Right ventricle myocardium inferior (tissue), 1 donor: ENCODE results near the gene PCDH8. TPM values are rescaled to one million over a fixed set of nuclear protein-coding genes. Genes with fewer than 3 reads are reported as not detected.
A peak's percentile ranks its signal among the peaks of the same experiment; 100 is the strongest.

Experiments used
- ATAC-seq: fragments of 200-7000 bp; cut with Tn5 transposase; one replicate; pipeline ENCODE4 v1.9.1; 2020; ENCODE audit warnings: mild to moderate bottlenecking, moderate library complexity
- DNase-seq: peaks from one replicate; pipeline ENCODE4 v3.0.0; 2021; ENCODE audit errors: missing footprints
- intact Hi-C: fragments of 100-400 bp; cut with DNase I; formaldehyde crosslinking; loops from one replicate; pipeline ENCODE4 v1.11.0; 2022
- total RNA-seq: library from RNA; stranded (reverse); fragmentation: NEBNext Ultra II Directional; extraction: Animal tissue kit (Norgen Biotek cat#: 25700); gene quantifications from one replicate; pipeline ENCODE4 v1.2.1, GENCODE V29; 2021
- donor health status: DM: no; HTN: yes; CAD: no; lungs with severe emphysema.

The PCDH8 gene
- total RNA-seq, 1 donor from 2014 or later = 0.05 TPM

- intact Hi-C loops = loop anchor here (10.0 kb wide), 1 partner anchor 113 kb away; no protein-coding TSS in a partner anchor
- ATAC-seq = peak; percentile 43
- no peak for DNase-seq
Observed at GRCh38 chr13:52851137-52851962, 2.9 kb upstream of the PCDH8 start.

- intact Hi-C loops = loop anchor here (10.0 kb wide), 1 partner anchor 114 kb away; no protein-coding TSS in a partner anchor
- ATAC-seq (peak; percentile 91), DNase-seq (peak; percentile 84)
Observed at GRCh38 chr13:52850396-52851136, 2.1 kb upstream of the PCDH8 start.

DNA sequence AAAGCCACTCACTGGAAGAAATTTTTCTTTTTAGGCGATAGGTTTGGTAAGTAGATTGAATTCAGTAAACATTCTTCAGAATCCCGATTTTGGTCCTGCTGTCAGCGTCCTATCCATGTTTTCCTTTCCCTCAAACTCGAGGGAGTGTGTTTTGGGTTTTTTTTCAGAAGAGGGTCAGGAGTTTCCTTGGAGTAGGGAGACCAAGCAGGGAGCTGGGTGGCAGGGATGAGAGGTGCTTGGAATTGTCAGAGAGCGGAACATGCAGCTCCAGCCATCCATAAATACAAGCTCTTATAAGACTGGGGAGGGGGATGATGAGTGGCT is 1.6 kb upstream of the PCDH8 start:
- ATAC-seq (no peak), DNase-seq (no peak)
- intact Hi-C loops = loop anchor here (10.0 kb wide), 1 partner anchor 115 kb away; no protein-coding TSS in a partner anchor

DNA sequence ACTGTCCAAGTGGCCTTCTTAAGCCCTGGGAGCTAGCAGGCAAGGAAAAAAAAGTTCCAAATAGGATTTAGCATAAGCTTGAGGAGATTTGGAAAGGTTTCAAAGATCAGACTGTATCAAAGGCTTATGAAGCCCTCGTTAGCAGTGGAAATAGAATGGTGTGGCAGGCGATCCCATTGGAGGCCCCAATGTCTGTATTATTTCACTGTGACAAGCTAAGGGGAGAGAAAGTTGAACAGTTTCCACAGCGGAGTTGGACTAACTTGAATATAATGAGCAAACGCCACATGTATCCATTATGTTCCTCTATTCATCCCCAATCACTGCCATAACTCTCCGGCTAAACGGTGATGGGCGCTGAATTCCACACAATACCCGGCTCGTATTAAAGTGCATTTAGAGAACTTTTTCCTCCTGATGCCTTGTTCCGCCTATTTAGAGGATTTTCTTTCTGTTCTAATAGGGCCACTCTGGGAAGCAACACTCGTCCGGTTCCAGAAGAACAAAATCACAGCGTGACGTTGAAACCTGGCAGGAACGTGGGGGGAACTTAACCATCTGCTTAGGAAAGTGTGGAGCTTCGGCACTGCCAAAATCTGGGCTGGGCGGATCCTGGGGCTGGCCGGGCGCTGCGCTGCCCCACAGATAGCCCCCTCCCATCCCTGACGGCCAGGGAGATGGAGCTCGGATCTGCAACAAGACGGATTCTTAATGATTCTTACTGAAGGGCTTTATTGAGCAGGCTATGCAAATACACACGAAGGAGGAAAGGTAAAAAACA is 1.0 kb upstream of the PCDH8 start:
- DNase-seq = no peak
- intact Hi-C loops = loop anchor here (10.0 kb wide), 1 partner anchor 115 kb away; no protein-coding TSS in a partner anchor
- ATAC-seq = no peak

DNA sequence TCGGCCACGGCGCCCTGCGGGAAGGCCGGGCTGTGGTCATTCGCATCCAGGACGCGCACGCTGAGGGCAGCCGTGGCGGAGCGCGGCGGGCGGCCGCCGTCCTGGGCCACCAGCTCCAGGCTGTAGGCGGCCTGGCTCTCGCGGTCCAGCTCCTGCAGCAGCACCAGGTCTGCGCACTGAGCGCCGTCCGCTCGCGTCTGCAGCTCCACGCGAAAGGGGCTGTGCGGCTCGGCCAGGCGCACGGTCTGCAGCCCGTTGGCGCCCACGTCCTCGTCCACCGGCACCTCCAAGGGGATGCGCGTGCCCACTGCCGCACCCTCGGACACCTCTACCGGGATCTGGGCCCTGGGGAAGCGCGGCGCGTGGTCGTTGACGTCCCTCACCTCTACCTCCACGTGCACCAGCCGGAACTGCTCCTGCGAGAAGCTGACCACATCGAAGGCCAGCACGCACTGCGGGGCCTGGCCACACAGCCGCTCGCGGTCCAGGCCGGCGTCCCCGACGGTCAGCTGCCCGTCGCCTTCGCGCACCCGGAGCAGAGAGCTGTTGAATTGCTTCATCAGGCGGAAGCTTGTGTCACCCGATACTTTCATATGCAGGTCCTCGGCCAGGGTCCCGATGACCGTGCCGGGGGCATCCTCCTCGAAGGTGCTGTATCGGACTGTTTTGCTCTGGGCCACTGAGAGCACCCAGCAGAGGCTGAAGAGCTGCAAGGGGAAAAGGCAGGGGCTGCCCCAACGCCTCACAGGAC is 583 bp downstream of the PCDH8 start:
- DNase-seq = no peak
- ATAC-seq = no peak
- intact Hi-C loops = no loop called here

DNA sequence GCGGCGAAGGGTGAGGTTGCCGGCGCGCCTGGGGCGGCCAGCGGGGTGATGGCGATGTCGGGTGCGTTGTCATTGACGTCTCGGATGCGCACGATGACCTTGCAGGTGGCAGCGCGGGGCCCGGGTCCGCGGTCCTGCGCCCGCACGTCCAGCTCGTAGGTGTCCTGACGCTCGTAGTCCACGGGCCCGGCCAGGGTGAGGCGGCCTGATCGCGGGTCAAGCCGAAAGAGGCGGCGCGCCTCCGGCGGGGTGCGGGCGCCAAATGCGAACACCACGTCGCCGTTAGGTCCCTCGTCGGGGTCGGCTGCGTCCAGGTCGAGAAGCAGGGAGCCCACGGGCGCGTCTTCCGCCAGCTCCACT is 1.1 kb downstream of the PCDH8 start:
- DNase-seq = no peak
- intact Hi-C loops = no loop called here
- no peak for ATAC-seq

- ATAC-seq (peak; percentile 53), DNase-seq (no peak)
- intact Hi-C loops = no loop called here
Observed at GRCh38 chr13:52846567-52847321, 1.7 kb downstream of the PCDH8 start.

GRCh38 chr13:52845766-52846566 is 2.5 kb downstream of the PCDH8 start:
- DNase-seq (peak; percentile 76), ATAC-seq (no peak)

DNA sequence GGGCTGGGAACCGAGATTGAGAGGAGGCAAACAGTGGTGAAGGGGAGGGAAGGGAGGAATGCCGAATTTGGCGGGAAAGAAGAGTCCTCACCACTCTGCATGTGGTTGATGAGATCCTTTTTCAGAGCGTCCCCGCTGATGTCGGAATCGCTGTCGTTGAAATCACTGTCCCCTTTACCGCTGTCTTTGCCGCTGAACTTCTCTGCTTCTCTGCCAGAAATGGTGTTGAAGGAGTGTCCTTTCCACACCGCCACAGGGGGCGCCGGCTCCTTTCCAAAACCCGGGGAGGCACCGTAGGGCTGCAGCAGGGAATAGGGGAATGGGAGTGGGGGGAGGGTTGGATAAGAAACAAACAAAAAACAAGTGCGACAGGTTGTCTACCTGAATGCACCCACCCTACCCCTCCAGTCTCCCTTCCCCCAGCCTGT is 3.1 kb downstream of the PCDH8 start:
- ATAC-seq = no peak
- intact Hi-C loops = no loop called here

More at GRCh38 chr13:52845766-52846566, 2.5 kb downstream of the PCDH8 start:
- intact Hi-C loops = no loop called here

GRCh38 chr13:52844836-52845235 is 3.6 kb downstream of the PCDH8 start:
- DNase-seq = no peak
- intact Hi-C loops = no loop called here
- no peak for ATAC-seq

More for the DNA sequence above, 3.1 kb downstream of the PCDH8 start:
- DNase-seq = no peak

DNA sequence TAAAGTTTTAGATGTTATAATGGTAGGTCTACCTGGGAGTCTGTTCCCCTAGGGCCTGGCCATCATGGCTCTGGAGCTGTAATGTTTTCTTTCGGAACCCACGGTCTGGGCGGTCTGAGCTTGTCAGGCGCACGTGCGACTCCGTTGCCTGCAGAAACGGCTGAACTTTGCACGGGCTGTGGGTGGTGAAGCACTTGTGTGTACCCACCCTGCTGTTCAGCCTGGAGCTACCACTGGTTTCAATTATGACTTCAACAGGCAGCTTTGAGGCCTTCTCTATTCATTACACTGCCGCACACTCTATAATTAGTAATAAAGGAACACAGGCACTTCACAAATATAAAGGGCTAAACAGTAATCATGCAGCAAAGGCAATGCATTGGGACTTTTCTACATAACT is 6.0 kb downstream of the PCDH8 start:
- intact Hi-C loops = no loop called here
- ATAC-seq (no peak), DNase-seq (no peak)

GRCh38 chr13:52840066-52840465 is 8.4 kb downstream of the PCDH8 start:
- intact Hi-C loops = no loop called here
- DNase-seq = no peak
- no peak for ATAC-seq

GRCh38 chr13:52838433-52839107 is 9.9 kb downstream of the PCDH8 start:
- ATAC-seq (no peak), DNase-seq (no peak)
- intact Hi-C loops = no loop called here

- no peak for ATAC-seq
- intact Hi-C loops = no loop called here
- no peak for DNase-seq
Observed at GRCh38 chr13:52837850-52838249, 10.6 kb downstream of the PCDH8 start.

DNA sequence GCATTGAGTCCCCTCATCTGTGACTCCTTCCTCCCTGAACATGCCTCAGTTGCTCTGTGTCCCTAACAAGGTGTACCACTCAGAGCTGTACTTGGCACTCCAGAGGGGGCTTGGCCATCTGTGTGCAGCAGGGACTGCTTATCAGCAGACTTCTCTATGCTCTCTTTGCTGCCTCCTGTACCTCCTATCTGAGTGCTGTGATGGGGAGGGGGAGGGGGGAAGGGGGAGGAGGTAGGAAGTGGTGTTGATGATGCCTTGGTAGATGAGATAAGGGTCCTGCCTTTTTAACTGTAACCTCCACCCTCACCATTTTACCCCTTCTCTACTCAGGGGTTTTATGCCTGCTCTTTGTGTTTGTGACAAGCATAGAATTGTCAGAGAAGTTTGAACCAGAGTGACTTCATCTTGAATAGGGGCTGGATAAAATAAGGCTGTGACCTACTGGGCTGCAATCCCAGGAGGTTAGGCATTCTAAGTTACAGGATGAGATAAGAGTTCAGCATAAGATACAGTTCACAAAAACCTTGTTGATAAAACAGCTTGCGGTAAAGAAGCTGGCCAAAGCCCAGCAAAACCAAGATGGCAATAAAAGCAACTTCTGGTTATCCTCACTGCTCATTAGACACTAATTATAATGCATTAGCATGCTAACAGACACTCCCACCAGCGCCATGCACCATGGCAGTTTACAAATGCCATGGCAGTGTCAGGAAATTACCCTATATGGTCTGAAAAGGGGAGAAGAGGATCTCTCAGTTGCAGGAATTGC is 13.2 kb downstream of the PCDH8 start:
- intact Hi-C loops = no loop called here
- ATAC-seq = no peak

DNA sequence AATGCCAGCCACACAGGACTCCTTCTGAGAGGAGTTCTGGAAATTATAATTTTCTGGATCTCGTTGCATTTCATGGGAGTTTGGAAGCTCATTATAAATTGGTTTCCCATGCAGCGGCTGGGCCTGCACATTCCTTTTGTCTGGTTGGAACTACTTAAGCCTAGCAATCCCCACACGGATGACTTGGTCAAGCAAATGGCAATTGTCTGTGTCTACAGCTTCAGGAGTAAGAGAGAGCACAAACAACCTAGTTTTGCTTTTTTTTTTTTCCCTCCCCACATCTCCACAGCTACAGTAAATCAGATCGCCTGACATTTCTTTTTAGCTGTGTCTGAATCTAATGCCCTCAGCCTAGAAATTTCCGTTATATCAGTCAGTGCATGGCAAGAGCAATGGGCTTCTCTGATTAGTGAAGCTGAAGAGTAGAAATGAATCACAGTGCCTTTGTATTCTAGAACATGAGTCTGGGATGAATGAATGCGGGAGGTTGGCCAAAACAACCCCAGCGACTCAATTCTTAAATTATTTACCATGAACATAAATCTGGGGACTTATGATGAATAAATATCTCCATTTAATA is 15.1 kb downstream of the PCDH8 start:
- DNase-seq (no peak), ATAC-seq (no peak)
- intact Hi-C loops = no loop called here

More for the DNA sequence above, 13.2 kb downstream of the PCDH8 start:
- no peak for DNase-seq
